Ishikawa (cell line): Measurements from ENCODE around the gene TBC1D5.

ENCODE experiments used
- CEBPB ChIP-seq: IDR thresholded peaks from 2 replicates; pipeline ENCODE4 v1.6.1; 2012
- CREB1 ChIP-seq: IDR thresholded peaks from 2 replicates; pipeline ENCODE4 v1.6.1; 2012; ENCODE audit warnings: low read depth
- EGR1 ChIP-seq: IDR thresholded peaks from 2 replicates; pipeline ENCODE4 v1.6.1; 2012
- EP300 ChIP-seq: IDR thresholded peaks from 2 replicates; pipeline ENCODE4 v1.6.1; 2012; ENCODE audit warnings: borderline replicate concordance
- FOXM1 ChIP-seq: IDR thresholded peaks from 2 replicates; pipeline ENCODE4 v1.6.1; 2012; ENCODE audit warnings: low read depth, borderline replicate concordance
- NFIC ChIP-seq: IDR thresholded peaks from 2 replicates; pipeline ENCODE4 v1.6.1; 2012
- RAD21 ChIP-seq: IDR thresholded peaks from 2 replicates; pipeline ENCODE4 v1.6.1; 2012; ENCODE audit warnings: low read depth
- TAF1 ChIP-seq: IDR thresholded peaks from 2 replicates; pipeline ENCODE4 v1.6.1; 2012; ENCODE audit warnings: low read depth, mild to moderate bottlenecking
- TCF12 ChIP-seq: IDR thresholded peaks from 2 replicates; pipeline ENCODE4 v1.6.1; 2012; ENCODE audit warnings: low read depth
- TEAD4 ChIP-seq: IDR thresholded peaks from 2 replicates; pipeline ENCODE4 v1.6.1; 2012
- YY1 ChIP-seq: IDR thresholded peaks from 2 replicates; pipeline ENCODE4 v1.6.1; 2012; ENCODE audit warnings: low read depth
- ZBTB7A ChIP-seq: IDR thresholded peaks from 2 replicates; pipeline ENCODE4 v1.6.1; 2012; ENCODE audit warnings: low read depth
- TF ChIP-seq, protein P1 (sequence below): IDR thresholded peaks from 2 replicates; pipeline ENCODE4 v1.6.1; 2012; ENCODE audit warnings: low read depth, mild to moderate bottlenecking
- TF ChIP-seq, protein P2 (sequence below): IDR thresholded peaks from 2 replicates; pipeline ENCODE4 v1.6.1; 2012
- TF ChIP-seq, protein P3 (sequence below): IDR thresholded peaks from 2 replicates; pipeline ENCODE4 v1.6.1; 2012

The TBC1D5 gene

GRCh38 chr3:17638356-17638755, 104.1 kb downstream of the TBC1D5 start:
- TF ChIP-seq ZBTB7A (no peak), TAF1 (no peak), EP300 (no peak), NFIC (no peak)
- TF ChIP-seq, protein P1, sequence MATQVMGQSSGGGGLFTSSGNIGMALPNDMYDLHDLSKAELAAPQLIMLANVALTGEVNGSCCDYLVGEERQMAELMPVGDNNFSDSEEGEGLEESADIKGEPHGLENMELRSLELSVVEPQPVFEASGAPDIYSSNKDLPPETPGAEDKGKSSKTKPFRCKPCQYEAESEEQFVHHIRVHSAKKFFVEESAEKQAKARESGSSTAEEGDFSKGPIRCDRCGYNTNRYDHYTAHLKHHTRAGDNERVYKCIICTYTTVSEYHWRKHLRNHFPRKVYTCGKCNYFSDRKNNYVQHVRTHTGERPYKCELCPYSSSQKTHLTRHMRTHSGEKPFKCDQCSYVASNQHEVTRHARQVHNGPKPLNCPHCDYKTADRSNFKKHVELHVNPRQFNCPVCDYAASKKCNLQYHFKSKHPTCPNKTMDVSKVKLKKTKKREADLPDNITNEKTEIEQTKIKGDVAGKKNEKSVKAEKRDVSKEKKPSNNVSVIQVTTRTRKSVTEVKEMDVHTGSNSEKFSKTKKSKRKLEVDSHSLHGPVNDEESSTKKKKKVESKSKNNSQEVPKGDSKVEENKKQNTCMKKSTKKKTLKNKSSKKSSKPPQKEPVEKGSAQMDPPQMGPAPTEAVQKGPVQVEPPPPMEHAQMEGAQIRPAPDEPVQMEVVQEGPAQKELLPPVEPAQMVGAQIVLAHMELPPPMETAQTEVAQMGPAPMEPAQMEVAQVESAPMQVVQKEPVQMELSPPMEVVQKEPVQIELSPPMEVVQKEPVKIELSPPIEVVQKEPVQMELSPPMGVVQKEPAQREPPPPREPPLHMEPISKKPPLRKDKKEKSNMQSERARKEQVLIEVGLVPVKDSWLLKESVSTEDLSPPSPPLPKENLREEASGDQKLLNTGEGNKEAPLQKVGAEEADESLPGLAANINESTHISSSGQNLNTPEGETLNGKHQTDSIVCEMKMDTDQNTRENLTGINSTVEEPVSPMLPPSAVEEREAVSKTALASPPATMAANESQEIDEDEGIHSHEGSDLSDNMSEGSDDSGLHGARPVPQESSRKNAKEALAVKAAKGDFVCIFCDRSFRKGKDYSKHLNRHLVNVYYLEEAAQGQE = no peak

- no peak for TF ChIP-seq NFIC
- TF ChIP-seq TEAD4 = no peak
- TF ChIP-seq RAD21 = no peak
- no peak for TF ChIP-seq TAF1
- TF ChIP-seq FOXM1 = no peak
- TF ChIP-seq YY1 = no peak
- TF ChIP-seq EP300 = no peak
- TF ChIP-seq, protein P2, sequence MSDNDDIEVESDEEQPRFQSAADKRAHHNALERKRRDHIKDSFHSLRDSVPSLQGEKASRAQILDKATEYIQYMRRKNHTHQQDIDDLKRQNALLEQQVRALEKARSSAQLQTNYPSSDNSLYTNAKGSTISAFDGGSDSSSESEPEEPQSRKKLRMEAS = no peak
- TF ChIP-seq, protein P1 = no peak
- no peak for TF ChIP-seq CEBPB
- TF ChIP-seq EGR1 = no peak
- TF ChIP-seq, protein P3, sequence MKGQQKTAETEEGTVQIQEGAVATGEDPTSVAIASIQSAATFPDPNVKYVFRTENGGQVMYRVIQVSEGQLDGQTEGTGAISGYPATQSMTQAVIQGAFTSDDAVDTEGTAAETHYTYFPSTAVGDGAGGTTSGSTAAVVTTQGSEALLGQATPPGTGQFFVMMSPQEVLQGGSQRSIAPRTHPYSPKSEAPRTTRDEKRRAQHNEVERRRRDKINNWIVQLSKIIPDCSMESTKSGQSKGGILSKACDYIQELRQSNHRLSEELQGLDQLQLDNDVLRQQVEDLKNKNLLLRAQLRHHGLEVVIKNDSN = no peak
- no peak for TF ChIP-seq TCF12
These were observed 107.5 kb downstream of the TBC1D5 start for GRCh38 chr3:17634964-17635363.

GRCh38 chr3:17634201-17634600, 108.2 kb downstream of the TBC1D5 start:
- no peak for TF ChIP-seq ZBTB7A
- no peak for TF ChIP-seq RAD21
- no peak for TF ChIP-seq TAF1
- TF ChIP-seq EP300 = no peak
- no peak for TF ChIP-seq EGR1
- no peak for TF ChIP-seq TEAD4
- no peak for TF ChIP-seq TCF12
- TF ChIP-seq CREB1 = no peak
- no peak for TF ChIP-seq NFIC
- TF ChIP-seq, protein P3 = no peak
- no peak for TF ChIP-seq YY1
- TF ChIP-seq, protein P1 = no peak
- no peak for TF ChIP-seq CEBPB
- TF ChIP-seq, protein P2 = no peak
- TF ChIP-seq FOXM1 = no peak

DNA sequence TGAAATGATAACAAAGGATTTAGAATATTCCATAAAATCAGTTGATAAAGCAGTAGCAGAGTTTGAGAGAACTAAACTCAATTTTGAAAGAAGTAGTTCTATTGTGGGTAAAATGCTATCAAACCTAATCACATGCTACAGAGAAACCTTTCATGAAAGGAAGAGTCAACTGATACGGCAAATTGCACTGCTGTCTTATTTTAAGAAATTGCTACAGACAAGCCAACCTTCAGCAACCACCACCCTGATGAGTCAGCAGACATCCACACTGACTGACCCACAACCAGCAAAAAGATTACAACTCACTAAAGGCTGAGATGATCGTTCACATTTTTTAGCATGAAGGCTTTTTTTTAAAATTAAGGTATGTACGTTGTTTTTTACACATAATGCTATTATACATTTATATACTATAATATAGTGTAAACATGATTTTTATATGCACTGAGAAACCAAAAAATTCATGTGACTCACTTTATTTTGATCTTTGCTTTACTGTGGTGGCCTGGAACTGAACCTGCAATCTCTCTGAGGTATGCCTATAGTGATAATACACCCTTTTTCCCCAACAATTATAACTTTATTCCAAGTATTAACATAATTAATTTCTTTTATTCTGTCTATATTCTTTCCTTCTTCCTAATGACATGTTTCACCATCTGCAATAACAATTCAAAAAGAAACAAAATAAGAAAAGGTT, 109.9 kb downstream of the TBC1D5 start:
- TF ChIP-seq, protein P2 = no peak
- TF ChIP-seq, protein P1 = no peak
- TF ChIP-seq TAF1 (no peak), CREB1 (no peak), EGR1 (no peak)
